ENCODE results near the gene MARCHF9.

DNA sequence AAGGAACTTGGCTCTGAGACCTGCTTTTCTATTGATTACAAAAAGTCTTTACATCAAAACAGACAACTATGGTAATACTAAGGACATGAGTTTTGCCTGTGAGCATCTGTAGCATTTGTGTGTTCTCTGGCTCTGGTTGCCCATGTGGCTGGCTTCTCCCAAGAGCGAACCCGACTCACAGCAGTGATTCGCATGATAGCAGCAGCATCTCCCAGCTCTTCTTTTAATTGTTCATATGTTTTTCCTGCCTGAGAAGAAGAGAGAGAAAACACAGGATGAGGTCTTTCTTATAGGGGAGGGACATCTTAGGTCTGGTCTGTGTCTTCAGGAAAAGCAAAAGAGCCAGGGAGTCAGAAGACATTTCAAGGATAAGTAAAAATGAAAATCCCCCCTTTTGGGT is 46.1 kb downstream of the MARCHF9 start:
- TF ChIP-seq EZH2 (IDR thresholded peaks at IDR 0.05; ENCODE audit: insufficient read depth, poor library complexity, severe bottlenecking) = no peak
- no peak for TF ChIP-seq EZH2phosphoT487 (IDR thresholded peaks at IDR 0.05; ENCODE audit: insufficient read depth, low read depth)
